Right atrium auricular region (tissue), 2 donors: ENCODE measurements around the gene ARL11. TPM values are rescaled to one million over a fixed set of nuclear protein-coding genes. Genes with fewer than 3 reads are reported as not detected.

Source experiments
- DNase-seq: peaks from one replicate; pipeline ENCODE4 v3.0.0-alpha.2; 2019; ENCODE audit warnings: low spot score
- H3K27ac ChIP-seq, 2 donors: fragments of 200-600 bp; sonication (generic); 1 replicate in 1 of 2; 2 replicates in 1 of 2; pipeline ENCODE4 v1.5.1; 2016 to 2019
- H3K27me3 ChIP-seq, 2 donors: fragments of 200-600 bp; sonication (generic); one replicate each; pipeline versions ENCODE4 v1.5.1 to v1.6.0; 2017 to 2019
- H3K36me3 ChIP-seq: fragments of 200-600 bp; sonication (generic); one replicate; pipeline ENCODE4 v1.5.1; 2016
- H3K4me1 ChIP-seq, 2 donors: fragments of 200-600 bp; sonication (generic); one replicate each; pipeline versions ENCODE4 v1.5.1 to v1.6.0; 2017 to 2019
- H3K4me3 ChIP-seq, 2 donors: fragments of 200-600 bp; sonication (generic); 1 replicate in 1 of 2; 2 replicates in 1 of 2; pipeline ENCODE4 v1.5.1; 2017 to 2019; ENCODE audit warnings: mild to moderate bottlenecking in 1 of 2, moderate library complexity in 1 of 2
- H3K9me3 ChIP-seq, 2 donors: fragments of 200-600 bp; sonication (generic); one replicate each; pipeline ENCODE4 v1.5.1; 2019
- CTCF ChIP-seq, 2 donors: fragments of 200-600 bp; sonication (generic); IDR thresholded peaks; one replicate each; pipeline ENCODE4 v1.5.1; 2019; ENCODE audit warnings: antibody characterized with exemption in 2 of 2
- total RNA-seq, 2 donors: library from RNA; depleted of rRNA; stranded (reverse); fragments of >200 nt; gene quantifications; one replicate each; pipeline ENCODE4 v1.1.0, GENCODE V29; 2016

ARL11 gene
- total RNA-seq, 2 donors from 2014 or later, result 0.19 to 0.63 TPM

- peak; percentile 21 for DNase-seq
- no peak for TF ChIP-seq CTCF (IDR thresholded peaks at IDR 0.05)
- Histone ChIP-seq H3K27ac (no peak overlapping the region), H3K36me3 (no peaks in the 10 kb centered on the region), H3K27me3 (no peaks in the 10 kb centered on the region), H3K9me3 (no peaks in the 10 kb centered on the region), H3K4me1 (no peaks in the 10 kb centered on the region), H3K4me3 (no peak overlapping the region)
These were observed 53.6 kb downstream of the ARL11 start for GRCh38 chr13:49681842-49682435.

Other genes with a start within 250 kb of the ARL11 start
- 10 to 100 TPM; 24.3 to 27.1 TPM for gene CAB39L, start 184.4 kb upstream of the ARL11 start, total RNA-seq
- 10 to 100 TPM in 1 of 2 donors, 1 to 10 TPM in 1; 7.3 to 12.4 TPM for gene SETDB2, start 184.2 kb upstream of the ARL11 start, total RNA-seq
- 10 to 100 TPM; 14.8 to 22.3 TPM for gene PHF11, start 132.6 kb upstream of the ARL11 start, total RNA-seq
- 10 to 100 TPM in 1 of 2 donors, 1 to 10 TPM in 1; 8.9 to 19.6 TPM for gene RCBTB1, start 42.9 kb upstream of the ARL11 start, total RNA-seq
- 10 to 100 TPM; 17.6 to 22.6 TPM for gene EBPL, start 63.0 kb downstream of the ARL11 start, total RNA-seq
- 10 to 100 TPM; 36.6 to 42.0 TPM for gene KPNA3, start 164.2 kb downstream of the ARL11 start, total RNA-seq